Pancreas (tissue), 10 donors: Measurements from ENCODE around the gene ANKRD10. TPM values are rescaled to one million over a fixed set of nuclear protein-coding genes. Genes with fewer than 3 reads are reported as not detected.
"Not testable (repeated sequence)": the region's sequence is repeated elsewhere in the genome, so short reads cannot be mapped to it uniquely, and the experiment has no call there.

Experiments
- ATAC-seq, 4 donors: fragments of 200-7000 bp; cut with Tn5 transposase; one replicate each; pipeline versions ENCODE4 v1.8.0 to v1.9.1; 2020; ENCODE audit warnings: mild to moderate bottlenecking in 4 of 4, moderate library complexity in 4 of 4
- DNase-seq, 6 donors: peaks; one replicate each; pipeline ENCODE4 v3.0.0-alpha.2; 2020
- FAIRE-seq: peaks from 2 replicates; lab custom pipeline; 2012; peaks lifted over from hg19 to GRCh38; lab: Jason Lieb, UNC
- H3K27ac ChIP-seq, 4 donors: fragments of 200-600 bp; sonication (generic); 1 replicate in 3 of 4; 2 replicates in 1 of 4; pipeline versions ENCODE4 v1.5.0 to v1.8.0; 2020
- H3K27me3 ChIP-seq, 4 donors: fragments of 200-600 bp; one replicate each; pipeline ENCODE4 v1.8.0; 2021
- H3K36me3 ChIP-seq, 3 donors: fragments of 200-600 bp; sonication (generic) in 1 of 3; one replicate each; pipeline versions ENCODE4 v1.5.0 to v1.8.0; 2020 to 2021
- H3K4me1 ChIP-seq, 3 donors: fragments of 200-600 bp; one replicate each; pipeline ENCODE4 v1.8.0; 2021
- H3K4me3 ChIP-seq, 4 donors: fragments of 200-600 bp; sonication (generic) in 2 of 4; one replicate each; pipeline versions ENCODE4 v1.5.0 to v1.8.0; 2020 to 2021
- H3K9me3 ChIP-seq, 4 donors: fragments of 200-600 bp; one replicate each; pipeline ENCODE4 v1.8.0; 2021
- WGBS, 2 donors: extraction: QIAGEN DNeasy Blood & Tissue Kit; methylation state at CpG; one replicate each; pipeline ENCODE4 v1.1.7; 2013; 5-methylcytosine and 5-hydroxymethylcytosine counted together
- intact Hi-C, 3 donors: fragments of 100-400 bp; cut with DNase I; formaldehyde crosslinking; loops; one replicate each; pipeline versions ENCODE4 v1.11.1 to v1.14.2; 2022
- polyA plus RNA-seq, 2 donors: library from polyadenylated mRNA; stranded (reverse); fragments of 200-250 nt; gene quantifications; one replicate each; pipeline ENCODE4 v1.2.3, GENCODE V29; 2013
- total RNA-seq, 6 donors: library from RNA; stranded (reverse); fragmentation: NEBNext Ultra II Directional in 4 of 6; extraction: Animal tissue kit (Norgen Biotek cat#: 25700) in 4 of 6; gene quantifications; one replicate each; pipeline versions ENCODE4 v1.2.1 to v1.2.4, GENCODE V29; 2021 to 2023
- TF ChIP-seq, protein P1 (sequence below), 4 donors: fragments of 200-600 bp; sonication (generic) in 3 of 4; IDR thresholded peaks; one replicate each; pipeline versions ENCODE4 v1.5.0 to v1.8.0; 2021; ENCODE audit warnings: antibody characterized with exemption in 4 of 4
- donor health status: healthy with polysubstance abuse.
- donor health status: DM: no; HTN: no; CAD: no; lungs with moderate emphysema.
- donor health status: DM: no; HTN: no; CAD: no.
- donor health status: control.
- donor health status: control.
- donor health status: Bipolar disorder and iron deficiency.
- donor health status: DM: yes; HTN: yes; CAD: no.
- donor health status: DM: no; HTN: no; CAD: no.
- donor health status: DM: no; HTN: no; CAD: no.
- donor health status: DM: yes; HTN: yes; CAD: no.

Gene ANKRD10
- total and polyA plus RNA-seq, 8 donors: 37.6 to 138 (median 67.9) TPM

DNA sequence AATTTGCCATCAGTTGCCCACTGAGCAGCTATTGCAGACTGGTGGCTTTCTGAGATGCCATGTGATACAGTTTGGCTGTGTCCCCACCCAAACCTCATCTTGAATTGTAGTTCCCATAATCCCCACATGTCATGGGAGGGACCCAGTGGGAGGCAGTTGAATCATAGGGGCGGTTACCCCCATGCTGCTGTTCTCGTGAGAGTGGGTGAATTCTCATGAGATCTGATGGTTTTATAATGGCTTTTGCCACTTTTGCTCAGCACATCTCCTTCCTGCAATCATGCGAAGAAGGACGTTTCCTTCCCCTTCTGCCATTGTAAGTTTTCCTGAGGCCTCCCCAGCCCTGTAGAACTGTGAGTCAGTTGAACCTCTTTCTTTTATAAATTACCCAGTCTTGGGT is 34.8 kb upstream of the ANKRD10 start:
- DNase-seq (no peak), ATAC-seq (no peak), FAIRE-seq (no peak)
- intact Hi-C loops: loop anchor here in 2 of 3 donors (5.0 to 10.0 kb wide), 2 partner anchors 95 to 98 kb away; no protein-coding TSS in a partner anchor
- no peak overlapping the region for H3K4me3 ChIP-seq
- 85 to 88% methylated on average over 4 of the region's 4 CpGs for WGBS, 2 donors
- no peak overlapping the region for H3K27ac ChIP-seq
- TF ChIP-seq, protein P1, sequence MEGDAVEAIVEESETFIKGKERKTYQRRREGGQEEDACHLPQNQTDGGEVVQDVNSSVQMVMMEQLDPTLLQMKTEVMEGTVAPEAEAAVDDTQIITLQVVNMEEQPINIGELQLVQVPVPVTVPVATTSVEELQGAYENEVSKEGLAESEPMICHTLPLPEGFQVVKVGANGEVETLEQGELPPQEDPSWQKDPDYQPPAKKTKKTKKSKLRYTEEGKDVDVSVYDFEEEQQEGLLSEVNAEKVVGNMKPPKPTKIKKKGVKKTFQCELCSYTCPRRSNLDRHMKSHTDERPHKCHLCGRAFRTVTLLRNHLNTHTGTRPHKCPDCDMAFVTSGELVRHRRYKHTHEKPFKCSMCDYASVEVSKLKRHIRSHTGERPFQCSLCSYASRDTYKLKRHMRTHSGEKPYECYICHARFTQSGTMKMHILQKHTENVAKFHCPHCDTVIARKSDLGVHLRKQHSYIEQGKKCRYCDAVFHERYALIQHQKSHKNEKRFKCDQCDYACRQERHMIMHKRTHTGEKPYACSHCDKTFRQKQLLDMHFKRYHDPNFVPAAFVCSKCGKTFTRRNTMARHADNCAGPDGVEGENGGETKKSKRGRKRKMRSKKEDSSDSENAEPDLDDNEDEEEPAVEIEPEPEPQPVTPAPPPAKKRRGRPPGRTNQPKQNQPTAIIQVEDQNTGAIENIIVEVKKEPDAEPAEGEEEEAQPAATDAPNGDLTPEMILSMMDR (IDR thresholded peaks at IDR 0.05): no peak
- H3K27me3 ChIP-seq: no peaks in the 10 kb centered on the region
- H3K36me3 ChIP-seq: no peaks in the 10 kb centered on the region
- H3K9me3 ChIP-seq: no peaks in the 10 kb centered on the region
- no peaks in the 10 kb centered on the region for H3K4me1 ChIP-seq

DNA sequence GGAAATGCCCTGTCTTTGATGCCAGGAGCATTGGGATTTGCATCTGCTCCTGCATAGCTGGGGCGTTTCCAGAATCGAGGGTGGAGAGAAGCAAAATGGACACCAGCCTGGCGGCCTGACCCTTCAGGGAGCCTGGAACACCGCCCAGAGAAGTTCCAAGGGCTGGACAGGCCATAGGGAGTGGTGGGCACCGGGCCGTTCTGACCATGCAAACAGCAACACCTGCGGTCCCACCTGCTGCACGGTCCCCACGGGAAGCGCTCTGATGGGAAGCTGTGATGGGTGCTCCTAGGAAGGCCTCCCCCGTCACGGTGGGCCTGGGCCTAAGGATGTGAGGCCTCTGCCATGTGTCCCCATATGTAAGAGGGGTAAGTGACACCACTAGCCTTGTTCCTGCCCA is 34.2 kb upstream of the ANKRD10 start:
- intact Hi-C loops: loop anchor here in 2 of 3 donors (5.0 to 10.0 kb wide), 2 partner anchors 96 to 98 kb away; no protein-coding TSS in a partner anchor
- Histone ChIP-seq H3K27me3 (no peaks in the 10 kb centered on the region), H3K27ac (no peak overlapping the region), H3K4me3 (no peak overlapping the region), H3K4me1 (no peaks in the 10 kb centered on the region), H3K36me3 (no peaks in the 10 kb centered on the region), H3K9me3 (no peaks in the 10 kb centered on the region)
- DNase-seq: no peak
- TF ChIP-seq, protein P1 (IDR thresholded peaks at IDR 0.05): no peak
- FAIRE-seq: no peak
- no peak for ATAC-seq
- 81 to 88% methylated on average over 12 of the region's 12 CpGs for WGBS, 2 donors

DNA sequence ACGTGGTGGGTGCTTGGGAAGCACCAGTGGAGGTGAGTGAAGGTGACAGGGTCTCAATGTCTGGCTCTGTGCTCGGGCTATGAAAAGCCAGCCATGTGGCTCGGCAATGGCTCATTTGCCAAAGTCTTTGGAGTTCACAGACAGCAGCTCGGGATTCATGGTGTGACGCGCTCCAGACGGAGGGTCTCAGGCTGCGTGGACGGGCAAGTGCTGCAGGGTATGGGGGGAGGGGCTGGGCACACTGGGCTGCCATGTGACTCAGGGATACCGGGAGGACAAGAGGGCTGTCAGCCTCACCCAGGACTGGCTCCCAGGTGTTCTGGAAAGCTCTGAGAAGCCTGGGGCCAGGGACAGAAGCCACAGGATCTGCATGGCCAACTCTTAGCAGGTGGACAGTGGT is 32.5 kb upstream of the ANKRD10 start:
- intact Hi-C loops: loop anchor here in 2 of 3 donors (5.0 to 10.0 kb wide), 2 partner anchors 97 to 100 kb away; no protein-coding TSS in a partner anchor
- not testable (repeated sequence) for H3K4me3 ChIP-seq, FAIRE-seq, H3K27me3 ChIP-seq, H3K27ac ChIP-seq, ATAC-seq, H3K36me3 ChIP-seq, DNase-seq, H3K9me3 ChIP-seq, H3K4me1 ChIP-seq
- 76 to 83% methylated on average over 7 to 8 of the region's 10 CpGs for WGBS, 2 donors

DNA sequence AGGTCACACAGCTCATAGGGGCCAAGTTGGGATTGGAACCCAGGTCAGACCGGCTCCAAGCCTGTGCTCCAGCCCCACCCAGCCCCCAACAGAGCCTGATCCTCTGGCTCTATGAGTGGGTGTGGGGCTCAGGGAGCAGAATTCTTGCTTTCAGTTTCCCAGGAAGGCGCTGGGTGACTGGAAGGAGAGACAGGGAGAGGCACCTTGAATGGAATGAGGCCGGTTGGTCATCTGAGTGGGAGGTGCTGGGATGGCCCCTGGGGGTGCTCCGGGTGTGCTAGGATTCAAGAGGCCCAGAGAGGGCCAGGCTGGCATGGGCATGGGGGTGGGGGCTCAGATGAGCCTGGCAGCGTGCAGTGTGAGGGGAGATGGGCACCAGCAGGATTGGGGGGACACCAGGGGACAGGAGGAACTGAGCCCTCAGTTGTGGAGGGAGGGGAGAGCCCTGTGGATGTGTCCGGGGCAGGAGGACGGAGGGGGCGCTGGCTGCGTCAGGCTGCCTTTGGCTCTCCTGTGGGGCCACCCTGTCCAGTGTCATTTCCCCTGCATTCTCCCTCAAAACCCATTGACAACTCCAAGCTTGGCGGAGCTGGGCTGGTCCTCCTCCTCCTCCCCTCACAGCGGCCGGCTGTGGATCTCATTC is 31.2 kb upstream of the ANKRD10 start:
- H3K27me3 ChIP-seq: no peaks in the 10 kb centered on the region
- H3K4me1 ChIP-seq: no peaks in the 10 kb centered on the region
- no peak overlapping the region for H3K4me3 ChIP-seq
- FAIRE-seq (no peak), DNase-seq (no peak), ATAC-seq (no peak)
- no peaks in the 10 kb centered on the region for H3K36me3 ChIP-seq
- no peak overlapping the region for H3K27ac ChIP-seq
- 86 to 87% methylated on average over 8 to 12 of the region's 12 CpGs for WGBS, 2 donors
- intact Hi-C loops: loop anchor here in 2 of 3 donors (5.0 to 10.0 kb wide), 2 partner anchors 99 to 101 kb away; no protein-coding TSS in a partner anchor
- no peaks in the 10 kb centered on the region for H3K9me3 ChIP-seq
- TF ChIP-seq, protein P1 (IDR thresholded peaks at IDR 0.05): no peak

DNA sequence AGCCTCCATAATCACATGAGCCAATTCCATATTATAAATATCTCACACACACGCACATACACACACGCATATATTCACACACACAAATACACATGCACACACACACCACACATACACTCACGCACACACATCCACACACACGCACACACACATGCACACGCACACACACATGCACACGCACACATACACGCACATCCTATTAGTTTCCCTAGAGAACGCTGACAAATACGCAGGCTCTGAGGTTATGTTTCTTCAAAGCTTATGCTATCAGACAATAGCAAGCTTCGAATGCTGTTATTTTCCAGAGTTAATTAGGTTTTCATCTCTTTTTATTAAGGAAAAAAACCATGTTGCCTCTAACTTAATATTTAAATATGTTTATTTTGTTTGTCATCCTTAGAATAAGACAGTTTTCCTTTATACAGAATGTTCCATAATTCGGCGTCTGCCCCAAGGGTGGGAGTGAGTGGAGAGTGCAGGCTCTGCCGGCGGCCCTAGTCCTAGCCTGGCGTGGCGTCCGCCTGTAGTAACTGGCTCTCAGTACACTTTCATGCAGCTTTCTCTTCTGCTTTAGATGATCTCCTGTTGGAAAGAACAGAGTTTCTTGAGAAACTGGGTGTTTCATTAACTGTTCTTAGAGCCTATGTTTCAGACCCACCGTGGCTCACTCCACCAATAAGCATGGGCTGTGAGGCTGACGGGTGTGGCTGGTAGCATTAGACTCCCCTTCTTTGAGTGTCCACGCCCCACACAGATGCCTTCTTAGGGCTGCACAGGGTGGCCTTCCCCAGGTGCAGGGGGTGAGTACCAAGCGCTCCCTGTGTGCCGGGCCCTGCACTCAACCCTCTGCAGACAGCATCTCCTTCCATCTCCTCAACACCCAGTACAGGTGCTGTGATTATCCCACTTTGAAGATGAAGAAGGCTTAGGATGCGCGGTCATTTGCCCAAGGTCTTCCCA is 30.4 kb upstream of the ANKRD10 start:
- no peaks in the 10 kb centered on the region for H3K27me3 ChIP-seq
- no peak for ATAC-seq
- no peak for DNase-seq
- no peak overlapping the region for H3K4me3 ChIP-seq
- no peaks in the 10 kb centered on the region for H3K4me1 ChIP-seq
- intact Hi-C loops: loop anchor here in 2 of 3 donors (5.0 to 10.0 kb wide), 2 partner anchors 100 to 102 kb away; no protein-coding TSS in a partner anchor
- FAIRE-seq: no peak
- H3K36me3 ChIP-seq: no peaks in the 10 kb centered on the region
- H3K27ac ChIP-seq: no peak overlapping the region
- 86 to 89% methylated on average over 24 of the region's 24 CpGs for WGBS, 2 donors
- TF ChIP-seq, protein P1 (IDR thresholded peaks at IDR 0.05): no peak
- no peaks in the 10 kb centered on the region for H3K9me3 ChIP-seq
